ENCODE measurements around the gene KIF23. TPM values are rescaled to one million over a fixed set of nuclear protein-coding genes. Genes with fewer than 3 reads are reported as not detected.

The KIF23 gene
- total RNA-seq, 8 experiments from 2014 or later, result 1.9 to 39.0 (median 2.8) TPM

DNA sequence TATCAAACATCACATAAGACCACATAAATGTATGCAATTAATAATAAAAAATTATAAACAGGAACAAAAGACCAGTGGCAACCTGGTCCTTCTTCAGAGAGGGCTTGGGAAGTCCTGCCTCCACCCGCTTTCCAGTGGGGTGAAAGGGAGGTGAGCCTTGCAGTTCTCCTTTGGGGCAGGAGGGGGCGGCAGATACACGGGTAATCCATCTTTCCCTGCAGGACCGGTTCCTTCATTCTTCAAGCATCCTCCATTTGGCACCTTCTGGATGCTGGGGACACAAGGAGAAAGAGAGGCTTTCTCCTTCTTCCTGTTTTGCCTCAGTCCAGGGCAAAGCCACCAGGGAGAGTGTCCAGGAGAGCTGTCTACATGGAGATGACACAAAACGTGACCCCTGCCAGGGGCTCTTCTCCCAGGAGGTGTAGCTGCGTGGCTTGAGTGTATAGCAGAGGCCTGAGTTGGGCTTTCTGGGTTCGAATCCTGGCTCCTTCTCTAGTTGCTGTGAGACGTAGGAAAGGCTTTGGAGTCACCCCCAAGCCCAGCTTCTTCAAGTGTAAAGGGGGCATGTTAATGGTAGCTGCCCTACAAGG, 61.7 kb downstream of the KIF23 start:
- Histone ChIP-seq H3K27ac (no peak overlapping the region), H3K4me3 (no peak overlapping the region), H3K4me1 (replicated peaks in 1 of 2) (peaks cover 0 to 4% of the 10 kb centered on the region in 2 donors)
- in situ Hi-C loops (cut with MboI; ENCODE audit: low pct_unique_long_range_greater_than_20kb in 2 of 9, low sequenced_read_pairs in 9 of 9, unreplicated experiment in 9 of 9), result loop anchor here in 8 of 9 experiments (25.0 kb wide), 4 partner anchors 586 to 1011 kb away; partner anchors contain the start of gene TLE3 (in 1 of the 8)
- peak; percentile 63 to 87 (median 70) for ATAC-seq (replicated peaks in 6 of 8)
- 0 to 100% (median 40%) methylated on average over 1 to 5 of the region's 8 CpGs; no CpG with 5 or more reads in 3 of the 10 experiments for WGBS, 10 experiments

DNA sequence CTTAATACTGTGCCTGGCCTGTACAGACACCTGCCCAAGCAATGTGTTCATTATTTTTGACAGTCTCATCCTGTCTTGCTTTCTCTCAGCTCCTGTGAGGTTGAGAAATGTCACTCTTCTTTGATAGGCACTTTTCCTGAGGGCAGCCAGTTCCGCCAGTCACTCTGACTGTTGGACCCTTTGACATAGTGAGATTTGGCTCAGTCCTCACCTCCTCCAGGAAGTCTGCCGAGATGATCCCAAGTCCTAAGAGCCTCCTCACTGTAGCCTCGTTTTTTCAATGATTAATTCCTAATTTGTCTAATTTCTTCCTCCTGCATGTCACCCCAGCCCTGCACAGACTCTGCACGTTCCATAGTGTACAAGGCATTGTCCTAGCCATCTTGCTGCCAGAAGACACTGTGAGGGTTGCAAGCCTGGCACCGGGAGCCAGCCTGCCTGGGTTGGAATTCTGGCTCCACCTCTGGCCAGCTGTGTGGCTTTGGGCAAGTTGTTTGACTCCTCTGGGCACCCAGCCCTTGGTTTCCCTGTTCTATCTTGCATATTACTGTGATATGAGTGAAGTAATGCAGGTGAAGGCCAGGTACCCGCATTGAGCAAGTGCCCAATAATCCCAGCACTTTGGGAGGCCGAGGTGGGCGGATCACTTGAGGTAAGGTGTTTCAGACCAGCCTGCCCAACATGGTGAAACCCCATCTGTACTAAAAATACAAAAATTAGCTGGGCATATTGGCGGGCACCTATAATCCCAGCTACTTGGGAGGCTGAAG, 62.7 kb downstream of the KIF23 start:
- in situ Hi-C loops (cut with MboI; ENCODE audit: low pct_unique_long_range_greater_than_20kb in 2 of 9, low sequenced_read_pairs in 9 of 9, unreplicated experiment in 9 of 9), result loop anchor here in 8 of 9 experiments (25.0 kb wide), 4 partner anchors 585 to 1010 kb away; partner anchors contain the start of gene TLE3 (in 1 of the 8)
- 56 to 87% (median 67%) methylated on average over 1 to 5 of the region's 9 CpGs for WGBS, 10 experiments
- ATAC-seq (replicated peaks in 6 of 8), result no peak
- H3K4me3 ChIP-seq, result no peak overlapping the region
- no peak overlapping the region for H3K27ac ChIP-seq
- peaks cover 0 to 4% of the 10 kb centered on the region in 2 donors for H3K4me1 ChIP-seq (replicated peaks in 1 of 2)

DNA sequence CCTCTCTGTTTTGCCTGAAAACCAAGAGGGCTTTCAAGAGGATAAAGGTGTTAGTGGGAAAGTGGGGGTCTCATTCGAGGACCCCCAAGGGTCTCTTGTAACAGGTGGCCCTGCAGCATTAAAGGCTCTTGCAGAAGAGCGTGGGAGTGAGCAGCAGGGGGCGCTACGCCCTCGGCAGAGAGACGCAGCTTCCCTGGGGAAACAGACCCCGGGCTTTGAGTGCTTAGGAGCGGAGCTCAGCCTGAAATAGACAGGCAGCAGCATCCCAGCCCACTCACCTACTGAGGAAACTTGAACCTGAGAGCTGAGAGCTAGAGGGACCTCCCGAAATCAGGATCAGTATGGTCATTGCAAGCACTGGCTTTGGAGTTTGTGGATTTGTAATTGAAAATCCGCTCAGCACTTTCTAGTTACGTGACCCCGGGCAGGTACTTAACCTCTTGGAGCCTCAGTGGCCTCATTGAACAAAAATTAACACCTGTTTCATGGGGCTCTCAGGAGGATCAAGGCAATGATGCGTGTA, 64.2 kb downstream of the KIF23 start:
- H3K4me3 ChIP-seq, result no peak overlapping the region
- H3K4me1 ChIP-seq (replicated peaks in 1 of 2), result peaks cover 0 to 4% of the 10 kb centered on the region in 2 donors
- no peak overlapping the region for H3K27ac ChIP-seq
- 0 to 41% (median 14%) methylated on average over 1 to 9 of the region's 13 CpGs; no CpG with 5 or more reads in 2 of the 10 experiments for WGBS, 10 experiments
- in situ Hi-C loops (cut with MboI; ENCODE audit: low pct_unique_long_range_greater_than_20kb in 2 of 9, low sequenced_read_pairs in 9 of 9, unreplicated experiment in 9 of 9), result loop anchor here in 8 of 9 experiments (25.0 kb wide), 4 partner anchors 584 to 1009 kb away; partner anchors contain the start of gene TLE3 (in 1 of the 8)
- ATAC-seq (replicated peaks in 6 of 8), result peak; percentile 42 to 92 (median 88)

DNA sequence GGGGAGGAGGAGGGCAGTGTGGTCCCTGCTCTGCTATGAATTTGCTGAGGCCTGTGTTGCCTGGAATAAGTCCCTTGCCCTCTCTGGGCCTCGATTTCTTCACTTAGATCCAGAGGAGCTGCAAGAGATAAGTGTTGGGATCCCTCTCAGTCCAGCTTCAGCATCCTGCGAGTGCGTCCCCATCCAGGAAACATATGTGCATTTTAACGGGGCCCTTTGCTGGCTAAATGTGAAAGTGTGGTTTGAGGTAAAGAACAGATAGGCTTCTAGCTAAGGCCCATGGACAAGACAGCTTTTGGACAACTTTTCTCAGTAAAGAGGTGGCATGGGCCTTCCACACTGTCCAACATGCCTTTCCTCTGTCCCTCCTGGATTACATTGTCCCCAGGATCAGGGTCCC, 64.9 kb downstream of the KIF23 start:
- Histone ChIP-seq H3K4me1 (replicated peaks in 1 of 2) (peaks cover 0 to 4% of the 10 kb centered on the region in 2 donors), H3K27ac (no peak overlapping the region), H3K4me3 (no peak overlapping the region)
- in situ Hi-C loops (cut with MboI; ENCODE audit: low pct_unique_long_range_greater_than_20kb in 2 of 9, low sequenced_read_pairs in 9 of 9, unreplicated experiment in 9 of 9), result loop anchor here in 8 of 9 experiments (25.0 kb wide), 4 partner anchors 583 to 1008 kb away; partner anchors contain the start of gene TLE3 (in 1 of the 8)
- WGBS, 10 experiments, result 60 to 100% (median 89%) methylated on average over 1 to 4 of the region's 4 CpGs; no CpG with 5 or more reads in 3 of the 10 experiments
- no peak for ATAC-seq (replicated peaks in 6 of 8)

DNA sequence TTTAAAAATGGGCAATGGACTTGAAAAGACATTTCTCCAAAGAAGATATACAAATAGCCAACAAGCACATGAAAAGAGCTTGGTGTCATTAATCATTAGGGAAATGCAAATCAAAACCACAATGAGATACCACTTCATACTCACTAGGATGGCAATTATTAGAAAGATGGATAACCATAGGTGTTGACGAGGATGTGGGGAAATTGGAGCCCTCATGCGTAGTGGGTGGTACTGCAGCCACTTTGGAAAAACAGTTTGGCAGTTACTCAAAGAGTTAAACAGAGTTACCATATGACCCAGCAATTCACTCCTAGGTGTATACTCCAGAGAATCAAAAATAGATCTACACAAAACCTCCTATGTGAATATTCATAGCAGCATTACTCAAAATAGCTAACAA, 65.8 kb downstream of the KIF23 start:
- WGBS, 10 experiments, result 44 to 100% (median 95%) methylated on average over 2 of the region's 2 CpGs; no CpG with 5 or more reads in 3 of the 10 experiments
- in situ Hi-C loops (cut with MboI; ENCODE audit: low pct_unique_long_range_greater_than_20kb in 2 of 9, low sequenced_read_pairs in 9 of 9, unreplicated experiment in 9 of 9), result loop anchor here in 8 of 9 experiments (10.0 to 25.0 kb wide), 5 partner anchors 95 to 1007 kb away; partner anchors contain the start of gene TLE3 (in 1 of the 8)
- no peak overlapping the region for H3K4me3 ChIP-seq
- ATAC-seq (replicated peaks in 6 of 8), result peak in 2 of 8 experiments; percentile 13 to 14
- H3K4me1 ChIP-seq (replicated peaks in 1 of 2), result peaks cover 0 to 4% of the 10 kb centered on the region in 2 donors
- no peak overlapping the region for H3K27ac ChIP-seq

DNA sequence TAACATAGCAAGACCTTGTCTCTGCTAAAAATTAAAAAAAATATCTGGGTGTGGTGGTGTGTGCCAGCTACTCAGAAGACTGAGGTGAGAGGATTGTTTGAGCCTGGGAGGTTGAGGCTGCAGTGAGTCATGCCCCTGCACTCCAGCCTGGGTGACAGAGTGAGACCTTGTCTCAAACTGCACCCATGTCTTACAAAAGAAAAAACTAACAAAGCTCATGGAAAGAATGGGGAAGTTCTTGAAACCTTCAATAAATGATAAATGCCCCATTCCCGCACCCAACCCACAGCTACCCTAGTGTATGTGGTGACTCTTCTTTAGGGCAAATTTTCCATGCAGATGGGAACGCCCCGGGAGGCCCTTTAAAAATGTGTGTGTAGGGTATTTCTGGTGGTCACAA, 66.8 kb downstream of the KIF23 start:
- in situ Hi-C loops (cut with MboI; ENCODE audit: low pct_unique_long_range_greater_than_20kb in 2 of 9, low sequenced_read_pairs in 9 of 9, unreplicated experiment in 9 of 9), result loop anchor here in 8 of 9 experiments (10.0 to 25.0 kb wide), 5 partner anchors 94 to 1006 kb away; partner anchors contain the start of gene TLE3 (in 1 of the 8)
- Histone ChIP-seq H3K4me3 (no peak overlapping the region), H3K27ac (no peak overlapping the region), H3K4me1 (replicated peaks in 1 of 2) (peaks cover 0 to 4% of the 10 kb centered on the region in 2 donors)
- WGBS, 10 experiments, result 70 to 95% (median 80%) methylated on average over 2 to 3 of the region's 3 CpGs; no CpG with 5 or more reads in 7 of the 10 experiments
- ATAC-seq (replicated peaks in 6 of 8), result no peak

DNA sequence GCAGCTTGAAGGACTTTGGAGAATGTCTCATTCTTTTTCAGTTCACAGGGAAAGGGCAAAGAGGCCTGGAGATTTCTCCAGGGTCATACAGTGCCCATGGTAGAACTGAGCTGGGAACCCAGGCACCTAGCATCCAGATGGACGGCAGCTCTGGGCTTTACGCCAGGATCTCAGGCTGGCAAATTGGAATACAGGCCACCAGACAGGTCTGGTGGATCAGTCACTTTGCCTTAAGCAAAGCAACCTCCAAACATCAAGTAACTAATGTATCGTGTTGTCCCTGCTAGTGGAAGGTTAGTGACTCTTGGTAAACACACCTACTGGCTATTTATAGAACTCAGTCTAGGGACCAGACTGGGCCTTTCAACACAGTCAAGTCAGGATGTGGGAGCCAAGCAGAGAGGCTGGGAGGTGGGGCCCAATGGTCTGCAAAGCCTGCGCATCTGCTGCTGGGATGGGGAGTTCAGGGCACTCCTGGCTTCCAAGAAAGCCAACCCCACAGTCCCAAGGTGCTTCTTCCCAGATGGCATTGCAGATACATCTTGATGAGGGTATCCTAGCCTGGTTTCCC, 68.6 kb downstream of the KIF23 start:
- WGBS, 10 experiments, result 75 to 100% (median 90%) methylated on average over 1 to 3 of the region's 4 CpGs; no CpG with 5 or more reads in 5 of the 10 experiments
- no peak overlapping the region for H3K4me3 ChIP-seq
- no peak for ATAC-seq (replicated peaks in 6 of 8)
- H3K27ac ChIP-seq, result no peak overlapping the region
- in situ Hi-C loops (cut with MboI; ENCODE audit: low pct_unique_long_range_greater_than_20kb in 2 of 9, low sequenced_read_pairs in 9 of 9, unreplicated experiment in 9 of 9), result loop anchor here in 8 of 9 experiments (10.0 to 25.0 kb wide), 5 partner anchors 92 to 1005 kb away; partner anchors contain the start of gene TLE3 (in 1 of the 8)
- peaks cover 0 to 4% of the 10 kb centered on the region in 2 donors for H3K4me1 ChIP-seq (replicated peaks in 1 of 2)

DNA sequence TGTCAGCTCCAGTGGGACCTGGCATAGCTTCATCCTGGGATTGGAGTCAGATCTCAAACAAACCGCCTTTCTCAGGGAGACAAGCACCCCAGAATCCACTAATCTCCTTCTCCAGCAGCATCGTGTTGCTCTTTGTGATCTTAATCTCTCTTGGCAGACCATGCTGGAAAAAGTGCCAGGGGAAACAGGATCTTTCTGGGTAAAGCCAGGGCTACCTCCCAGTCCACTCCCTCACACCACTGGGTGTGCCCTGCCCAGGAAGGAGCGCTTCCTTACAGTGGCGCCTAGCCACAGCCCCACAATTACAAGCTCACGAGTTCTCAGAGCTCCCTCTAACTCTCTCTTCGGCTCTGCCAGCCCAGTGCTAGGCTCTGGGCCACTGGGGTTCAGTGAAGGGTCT, 70.7 kb downstream of the KIF23 start:
- ATAC-seq (replicated peaks in 6 of 8), result peak in 3 of 8 experiments; percentile 44 to 58 (median 53)
- WGBS, 10 experiments, result 35 to 100% (median 92%) methylated on average over 1 to 5 of the region's 6 CpGs; no CpG with 5 or more reads in 2 of the 10 experiments
- H3K27ac ChIP-seq, result no peak overlapping the region
- in situ Hi-C loops (cut with MboI; ENCODE audit: low pct_unique_long_range_greater_than_20kb in 2 of 9, low sequenced_read_pairs in 9 of 9, unreplicated experiment in 9 of 9), result loop anchor here in 8 of 9 experiments (10.0 to 25.0 kb wide), 5 partner anchors 90 to 1002 kb away; partner anchors contain the start of gene TLE3 (in 1 of the 8)
- no peaks in the 10 kb centered on the region for H3K4me1 ChIP-seq (replicated peaks in 1 of 2)
- no peak overlapping the region for H3K4me3 ChIP-seq

DNA sequence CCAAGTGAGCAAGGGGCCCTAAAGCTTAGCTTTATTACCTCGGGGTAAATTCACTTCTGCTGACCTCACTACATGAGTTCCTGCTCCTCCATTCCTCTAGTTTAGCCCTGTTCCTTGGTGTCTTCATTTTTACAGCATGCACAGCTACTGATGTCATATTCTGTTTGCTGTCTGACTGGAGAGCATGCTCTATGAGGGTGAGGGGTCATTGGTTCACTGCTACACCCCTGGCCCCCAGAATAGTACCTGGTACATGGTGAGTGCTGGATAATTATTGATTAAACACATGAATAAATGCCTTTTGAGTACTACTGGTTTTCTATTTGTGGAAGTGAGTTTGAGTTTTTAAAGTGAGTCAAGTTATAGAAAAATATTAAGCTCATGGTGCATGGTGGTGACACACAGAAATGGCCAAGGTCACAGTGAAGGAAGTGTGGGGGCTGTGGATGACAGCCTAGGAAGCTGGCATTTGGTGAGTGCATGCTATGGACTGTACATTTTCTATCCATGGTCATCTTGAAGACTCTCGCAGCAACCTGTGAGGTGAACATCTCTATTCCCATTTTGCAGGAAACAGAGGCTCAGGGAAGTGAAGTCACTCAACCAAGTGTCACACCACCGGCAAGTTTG, 72.4 kb downstream of the KIF23 start:
- in situ Hi-C loops (cut with MboI; ENCODE audit: low pct_unique_long_range_greater_than_20kb in 2 of 9, low sequenced_read_pairs in 9 of 9, unreplicated experiment in 9 of 9), result loop anchor here in 8 of 9 experiments (10.0 to 25.0 kb wide), 5 partner anchors 88 to 1001 kb away; partner anchors contain the start of gene TLE3 (in 1 of the 8)
- no peak overlapping the region for H3K4me3 ChIP-seq
- no peaks in the 10 kb centered on the region for H3K4me1 ChIP-seq (replicated peaks in 1 of 2)
- 0 to 100% (median 79%) methylated on average over 1 to 2 of the region's 3 CpGs; no CpG with 5 or more reads in 1 of the 10 experiments for WGBS, 10 experiments
- ATAC-seq (replicated peaks in 6 of 8), result no peak
- no peak overlapping the region for H3K27ac ChIP-seq

DNA sequence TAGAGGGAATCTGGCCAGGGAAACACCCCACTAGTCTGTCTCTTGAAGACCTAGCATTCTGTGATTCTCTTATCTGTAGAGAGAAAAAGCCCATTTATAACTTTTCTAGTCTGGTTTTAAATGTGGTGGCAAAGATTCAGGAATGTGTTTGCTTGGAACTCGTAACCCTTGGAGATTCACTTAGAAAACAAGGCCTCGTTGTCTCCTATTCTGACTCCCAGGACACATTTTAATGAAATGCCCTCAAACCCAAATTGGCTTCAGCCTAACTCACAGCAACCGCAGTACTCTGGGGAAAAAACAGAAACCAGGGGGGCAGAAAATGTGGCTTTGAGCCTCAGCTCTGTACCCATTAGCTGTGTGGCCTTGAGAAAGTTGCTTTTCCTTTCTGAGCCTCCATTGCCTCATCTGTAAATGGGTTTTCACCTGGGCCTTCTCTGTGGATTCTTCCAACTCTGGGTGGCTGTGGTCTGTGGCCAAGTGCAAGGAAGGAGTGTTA, 75.0 kb downstream of the KIF23 start:
- H3K27ac ChIP-seq, result no peak overlapping the region
- in situ Hi-C loops (cut with MboI; ENCODE audit: low pct_unique_long_range_greater_than_20kb in 2 of 9, low sequenced_read_pairs in 9 of 9, unreplicated experiment in 9 of 9), result loop anchor here in 8 of 9 experiments (10.0 to 25.0 kb wide), 5 partner anchors 86 to 998 kb away; partner anchors contain the start of gene TLE3 (in 1 of the 8)
- no peak overlapping the region for H3K4me3 ChIP-seq
- H3K4me1 ChIP-seq (replicated peaks in 1 of 2), result no peaks in the 10 kb centered on the region
- peak in 3 of 8 experiments; percentile 42 to 84 (median 45) for ATAC-seq (replicated peaks in 6 of 8)
- WGBS, 10 experiments, result 34 to 95% (median 73%) methylated on average over 3 of the region's 3 CpGs; no CpG with 5 or more reads in 4 of the 10 experiments

DNA sequence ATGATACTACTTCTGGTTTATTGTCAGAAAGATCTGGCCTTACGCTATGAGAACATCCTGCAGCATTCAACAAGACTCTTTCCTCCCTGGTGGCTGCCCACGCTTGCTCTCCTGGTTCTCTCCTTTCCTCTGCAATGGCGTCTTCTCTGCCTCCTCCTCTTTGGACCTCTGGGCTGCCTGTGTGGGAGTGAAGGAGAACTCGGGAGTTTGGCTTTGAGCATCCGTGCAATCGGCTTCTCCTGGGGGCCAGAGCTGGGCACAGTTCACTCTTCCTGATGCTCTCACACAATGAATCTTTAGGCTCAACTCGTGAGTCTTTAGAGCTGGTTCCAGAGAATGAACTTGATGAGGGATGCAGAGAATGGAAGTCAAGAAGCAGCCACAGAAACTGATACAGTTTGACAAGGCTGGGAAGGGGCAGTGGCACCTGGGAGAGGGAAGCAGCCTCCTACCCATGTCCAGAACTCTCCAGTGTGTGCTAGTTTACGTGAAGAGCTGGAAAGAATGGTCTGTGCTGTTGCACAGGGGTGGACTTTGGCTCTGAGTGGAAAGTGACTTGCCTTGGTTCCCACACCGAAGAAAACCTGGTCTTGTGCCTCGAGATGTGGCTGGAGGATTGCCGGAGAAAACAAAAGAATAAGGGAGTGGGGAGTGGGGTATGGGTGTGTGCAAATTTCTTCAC, 76.3 kb downstream of the KIF23 start:
- H3K4me1 ChIP-seq (replicated peaks in 1 of 2), result no peaks in the 10 kb centered on the region
- WGBS, 10 experiments, result 20 to 100% (median 76%) methylated on average over 1 to 11 of the region's 11 CpGs
- ATAC-seq (replicated peaks in 6 of 8), result peak in 7 of 8 experiments; percentile 6 to 71 (median 35)
- in situ Hi-C loops (cut with MboI; ENCODE audit: low pct_unique_long_range_greater_than_20kb in 2 of 9, low sequenced_read_pairs in 9 of 9, unreplicated experiment in 9 of 9), result loop anchor here in 8 of 9 experiments (25.0 kb wide), 4 partner anchors 572 to 997 kb away; partner anchors contain the start of gene TLE3 (in 1 of the 8)
- H3K27ac ChIP-seq, result no peak overlapping the region
- no peak overlapping the region for H3K4me3 ChIP-seq

All from motor neuron (in vitro differentiated cells).